SK-N-SH treated with all-trans-retinoic acid at 6 μM for 48 hours (cell line): ENCODE data around the gene EBF4.

Experiments used
- CSRNP3 ChIP-seq: fragments of 250-450 bp; sonication (Bioruptor Pico); IDR thresholded peaks from 2 replicates; pipeline ENCODE4 v1.5.1; 2021; ENCODE audit warnings: mild to moderate bottlenecking, moderate library complexity
- ESRRG ChIP-seq: fragments of 250-450 bp; sonication (Bioruptor Pico); IDR thresholded peaks from 2 replicates; pipeline ENCODE4 v1.6.1; 2021; ENCODE audit warnings: mild to moderate bottlenecking

GRCh38 chr20:2762578-2763131 is 70.1 kb downstream of the EBF4 start:
- TF ChIP-seq ESRRG (CRISPR knock-in tag) (no peak), CSRNP3 (no peak)
